Breast epithelium (tissue), 3 donors: ENCODE measurements around the gene NLRP10.

Source experiments
- CTCF ChIP-seq, 3 donors: fragments of 450-650 bp; IDR thresholded peaks; one replicate each; pipeline ENCODE4 v1.5.1; 2016 to 2017; ENCODE audit warnings: antibody characterized with exemption in 3 of 3, mild to moderate bottlenecking in 3 of 3, moderate library complexity in 3 of 3
- POLR2AphosphoS5 ChIP-seq, 3 donors: sonication (generic); formaldehyde crosslinking; IDR thresholded peaks; one replicate each; pipeline ENCODE4 v1.6.1; 2017; ENCODE audit warnings: antibody characterized with exemption in 3 of 3

DNA sequence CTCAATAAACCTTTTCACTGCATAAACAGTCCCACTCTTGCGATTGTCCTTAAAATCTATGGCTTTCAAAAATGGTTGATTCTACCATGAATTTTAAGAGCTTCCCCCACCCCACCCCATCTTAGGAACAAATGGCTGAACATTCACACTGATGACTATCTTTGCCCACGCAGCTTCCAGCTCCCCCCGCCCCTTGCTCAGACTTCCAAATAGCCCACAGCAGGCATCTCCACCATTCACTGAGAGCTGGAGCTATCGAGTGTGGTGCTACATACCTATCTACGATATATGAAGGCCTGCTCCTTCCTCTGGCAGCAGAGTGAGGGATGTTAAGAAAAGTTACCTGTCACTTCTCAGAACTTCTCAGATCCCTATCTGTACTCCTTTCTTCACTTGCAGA lies 48.6 kb upstream of the NLRP10 start:
- TF ChIP-seq POLR2AphosphoS5 (IDR thresholded peaks at IDR 0.05) (no peak), CTCF (IDR thresholded peaks at IDR 0.05) (no peak)
